HG02763 (cell line): Measurements from ENCODE around the gene PARP9.

ENCODE experiments used
- ATAC-seq: cut with Tn5 transposase; IDR thresholded peaks from one replicate; pipeline ENCODE4 v1.9.1; 2021; ENCODE audit warnings: mild to moderate bottlenecking, moderate library complexity; ENCODE audit not compliant: unreplicated experiment

PARP9 gene

DNA sequence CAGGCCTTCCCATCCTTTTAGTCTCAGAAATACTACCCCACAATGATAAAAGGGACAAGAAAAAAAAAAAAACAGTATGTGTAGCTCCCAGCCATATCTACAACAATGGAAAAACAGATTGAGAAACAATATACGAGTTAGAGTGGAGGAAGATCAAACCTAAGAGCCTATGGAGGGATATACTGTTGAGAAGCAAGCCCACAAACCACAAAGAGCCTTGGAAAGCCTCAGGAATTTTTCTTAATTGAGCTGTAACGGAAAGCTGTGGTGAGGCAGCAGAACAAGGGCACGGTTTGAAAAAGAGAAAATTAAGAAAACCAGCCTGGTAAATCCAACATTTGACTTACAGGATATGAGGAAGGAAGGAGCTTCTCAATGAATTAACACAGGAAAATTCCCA is 70.8 kb downstream of the PARP9 start:
- ATAC-seq: no peak

DNA sequence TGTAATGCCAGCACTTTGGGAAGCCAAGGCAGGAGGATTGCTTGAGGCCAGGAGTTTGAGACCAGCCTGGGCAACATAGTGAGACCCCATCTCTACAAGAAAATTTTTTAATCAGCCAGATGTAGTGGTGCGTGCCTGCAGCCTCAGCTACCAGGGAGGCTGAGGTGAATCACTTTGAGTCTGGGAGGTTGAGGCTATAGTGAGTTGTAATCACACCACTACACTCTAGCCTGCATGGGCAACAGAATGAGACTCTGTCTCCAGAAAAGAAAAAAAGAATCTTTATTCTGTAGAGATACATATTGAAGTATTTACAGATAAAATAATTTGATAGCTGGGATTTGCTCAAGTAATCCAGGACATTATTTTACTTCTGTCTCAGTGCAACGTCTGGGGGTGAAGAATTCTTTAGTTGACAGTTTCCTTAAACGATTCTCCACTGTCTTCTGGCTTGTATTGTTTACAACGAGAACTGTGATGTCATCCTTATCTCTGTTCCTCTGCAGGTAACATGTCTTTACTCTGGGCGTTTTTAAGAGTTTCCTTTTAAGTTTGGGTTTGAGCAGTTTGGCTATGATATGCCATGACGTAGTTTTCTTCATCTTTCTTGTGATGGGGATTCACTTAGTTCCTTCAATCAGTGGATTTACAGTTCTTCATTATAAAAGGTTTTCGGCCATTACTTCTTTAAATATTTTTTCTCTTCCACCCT is 75.7 kb downstream of the PARP9 start:
- ATAC-seq: no peak

DNA sequence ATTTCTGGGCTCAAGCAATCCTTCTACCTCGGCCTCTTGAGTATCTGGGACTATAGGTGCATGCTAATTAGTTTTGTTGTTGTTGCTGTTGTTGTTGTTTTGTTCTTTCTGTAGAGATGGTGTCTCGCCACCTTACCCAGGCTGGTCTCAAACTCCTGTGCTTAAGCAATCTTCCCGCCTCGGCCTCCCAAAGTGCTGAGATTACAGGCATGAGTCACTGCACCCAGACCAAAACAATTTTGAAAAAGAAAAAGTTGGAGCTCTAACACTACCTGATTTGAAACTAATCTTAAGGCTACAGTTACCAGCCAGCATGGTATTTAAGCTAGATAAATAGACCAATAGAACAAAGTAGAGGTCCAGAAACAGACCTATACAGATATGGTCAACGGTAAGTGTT is 79.1 kb downstream of the PARP9 start:
- ATAC-seq: no peak

- ATAC-seq: no peak
Measured at GRCh38 chr3:122481390-122481789, 82.7 kb downstream of the PARP9 start.
